ENCODE measurements around the gene ZNF576. TPM values are rescaled to one million over a fixed set of nuclear protein-coding genes. Genes with fewer than 3 reads are reported as not detected.

Gene ZNF576
- total and polyA plus RNA-seq, 9 of the 15 experiments (the other 6 are each of a cell fraction or from before 2014, with no cell fraction given) = 6.8 to 18.2 (median 12.2) TPM

DNA sequence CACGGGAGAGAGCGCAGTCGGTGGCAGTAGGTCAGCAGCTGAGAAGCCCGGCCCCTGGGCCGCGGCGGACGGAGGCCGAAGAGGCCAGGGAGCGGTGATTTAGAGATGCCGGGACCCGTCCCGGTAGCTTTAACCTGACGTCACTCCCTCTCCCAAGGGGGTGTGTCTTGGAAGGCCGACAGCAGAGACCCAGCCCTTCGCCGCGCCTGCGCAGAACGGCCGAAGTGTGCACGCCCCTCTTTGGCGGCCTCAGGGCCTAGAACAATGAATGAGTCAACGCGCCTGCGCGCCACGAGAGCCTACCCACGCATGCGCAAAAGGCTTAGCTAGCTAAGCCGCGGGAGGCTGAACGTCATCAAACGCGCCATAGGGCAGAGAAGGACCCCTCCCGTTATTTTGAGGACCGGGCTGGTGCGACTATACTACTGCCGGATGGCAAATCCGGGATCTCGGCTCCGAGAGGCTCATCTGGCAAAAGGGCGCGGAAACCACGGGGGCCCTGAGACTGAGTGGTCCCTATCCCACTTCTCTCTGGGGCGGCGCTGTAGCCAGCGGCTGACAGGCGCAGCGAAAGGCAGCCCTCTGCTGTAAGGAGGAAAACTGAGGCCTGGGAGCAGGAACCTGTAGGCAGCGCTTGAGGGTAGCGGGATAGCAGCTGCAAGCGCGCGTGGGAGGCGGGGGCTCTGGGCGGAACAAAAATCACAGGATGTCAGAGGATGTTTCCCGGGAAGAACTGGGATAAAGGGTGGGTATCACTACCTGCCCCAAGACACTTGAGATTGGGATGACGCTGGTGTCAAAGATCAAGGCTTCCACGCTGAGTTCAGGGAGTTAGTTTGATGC, at the start of gene ZNF576, which contains the start of gene IRGQ (continued):
- TF ChIP-seq, protein P1, sequence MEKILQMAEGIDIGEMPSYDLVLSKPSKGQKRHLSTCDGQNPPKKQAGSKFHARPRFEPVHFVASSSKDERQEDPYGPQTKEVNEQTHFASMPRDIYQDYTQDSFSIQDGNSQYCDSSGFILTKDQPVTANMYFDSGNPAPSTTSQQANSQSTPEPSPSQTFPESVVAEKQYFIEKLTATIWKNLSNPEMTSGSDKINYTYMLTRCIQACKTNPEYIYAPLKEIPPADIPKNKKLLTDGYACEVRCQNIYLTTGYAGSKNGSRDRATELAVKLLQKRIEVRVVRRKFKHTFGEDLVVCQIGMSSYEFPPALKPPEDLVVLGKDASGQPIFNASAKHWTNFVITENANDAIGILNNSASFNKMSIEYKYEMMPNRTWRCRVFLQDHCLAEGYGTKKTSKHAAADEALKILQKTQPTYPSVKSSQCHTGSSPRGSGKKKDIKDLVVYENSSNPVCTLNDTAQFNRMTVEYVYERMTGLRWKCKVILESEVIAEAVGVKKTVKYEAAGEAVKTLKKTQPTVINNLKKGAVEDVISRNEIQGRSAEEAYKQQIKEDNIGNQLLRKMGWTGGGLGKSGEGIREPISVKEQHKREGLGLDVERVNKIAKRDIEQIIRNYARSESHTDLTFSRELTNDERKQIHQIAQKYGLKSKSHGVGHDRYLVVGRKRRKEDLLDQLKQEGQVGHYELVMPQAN (IDR thresholded peaks at IDR 0.05; ENCODE audit: borderline replicate concordance) = peak; percentile 85
- TF ChIP-seq TOE1 (IDR thresholded peaks at IDR 0.05; ENCODE audit: borderline replicate concordance) (peak; percentile 82), TOE1 (CRISPR knock-in tag; IDR thresholded peaks at IDR 0.05; ENCODE audit: borderline replicate concordance, low read depth) (no peak), NFIX (CRISPR knock-in tag; IDR thresholded peaks at IDR 0.05; ENCODE audit: low read depth) (no peak), BDP1 (IDR thresholded peaks at IDR 0.05; ENCODE audit: insufficient read depth, insufficient read length) (no peak), TRIM24 (IDR thresholded peaks at IDR 0.05) (no peak), LCOR (CRISPR knock-in tag; IDR thresholded peaks at IDR 0.05) (0 out of 2 replicates have a peak, but pooled peaks have one; percentile 41), ZNF23 (CRISPR knock-in tag; IDR thresholded peaks at IDR 0.05) (no peak), NCOR1 (IDR thresholded peaks at IDR 0.05) (no peak), ZFPM2 (CRISPR knock-in tag; IDR thresholded peaks at IDR 0.05) (0 out of 2 replicates have a peak, but pooled peaks have one; percentile 49), NBN (IDR thresholded peaks at IDR 0.05; ENCODE audit: low read depth) (no peak), NEUROD1 (IDR thresholded peaks at IDR 0.05; ENCODE audit: borderline replicate concordance, low read depth, low read length, partially characterized antibody) (peak; percentile 81), RNF2 (IDR thresholded peaks at IDR 0.05) (no peak), JUN (IDR thresholded peaks at IDR 0.05; ENCODE audit: borderline replicate concordance, low read depth, low read length) (0 out of 2 replicates have a peak, but pooled peaks have one; percentile 32), JUN (CRISPR knock-in tag; IDR thresholded peaks at IDR 0.05; ENCODE audit: borderline replicate concordance) (no peak; the same call in 1 of the 2 replicates), ZNF717 (CRISPR knock-in tag; IDR thresholded peaks at IDR 0.05) (no peak), RFX5 (IDR thresholded peaks at IDR 0.05; ENCODE audit: low read depth, low read length) (no peak), ZC3H8 (IDR thresholded peaks at IDR 0.05) (no peak)
- TF ChIP-seq, protein P2, sequence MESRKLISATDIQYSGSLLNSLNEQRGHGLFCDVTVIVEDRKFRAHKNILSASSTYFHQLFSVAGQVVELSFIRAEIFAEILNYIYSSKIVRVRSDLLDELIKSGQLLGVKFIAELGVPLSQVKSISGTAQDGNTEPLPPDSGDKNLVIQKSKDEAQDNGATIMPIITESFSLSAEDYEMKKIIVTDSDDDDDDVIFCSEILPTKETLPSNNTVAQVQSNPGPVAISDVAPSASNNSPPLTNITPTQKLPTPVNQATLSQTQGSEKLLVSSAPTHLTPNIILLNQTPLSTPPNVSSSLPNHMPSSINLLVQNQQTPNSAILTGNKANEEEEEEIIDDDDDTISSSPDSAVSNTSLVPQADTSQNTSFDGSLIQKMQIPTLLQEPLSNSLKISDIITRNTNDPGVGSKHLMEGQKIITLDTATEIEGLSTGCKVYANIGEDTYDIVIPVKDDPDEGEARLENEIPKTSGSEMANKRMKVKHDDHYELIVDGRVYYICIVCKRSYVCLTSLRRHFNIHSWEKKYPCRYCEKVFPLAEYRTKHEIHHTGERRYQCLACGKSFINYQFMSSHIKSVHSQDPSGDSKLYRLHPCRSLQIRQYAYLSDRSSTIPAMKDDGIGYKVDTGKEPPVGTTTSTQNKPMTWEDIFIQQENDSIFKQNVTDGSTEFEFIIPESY (CRISPR knock-in tag; IDR thresholded peaks at IDR 0.05) = peak; percentile 71; the same call in 1 of the 2 replicates
- TF ChIP-seq, protein P3, sequence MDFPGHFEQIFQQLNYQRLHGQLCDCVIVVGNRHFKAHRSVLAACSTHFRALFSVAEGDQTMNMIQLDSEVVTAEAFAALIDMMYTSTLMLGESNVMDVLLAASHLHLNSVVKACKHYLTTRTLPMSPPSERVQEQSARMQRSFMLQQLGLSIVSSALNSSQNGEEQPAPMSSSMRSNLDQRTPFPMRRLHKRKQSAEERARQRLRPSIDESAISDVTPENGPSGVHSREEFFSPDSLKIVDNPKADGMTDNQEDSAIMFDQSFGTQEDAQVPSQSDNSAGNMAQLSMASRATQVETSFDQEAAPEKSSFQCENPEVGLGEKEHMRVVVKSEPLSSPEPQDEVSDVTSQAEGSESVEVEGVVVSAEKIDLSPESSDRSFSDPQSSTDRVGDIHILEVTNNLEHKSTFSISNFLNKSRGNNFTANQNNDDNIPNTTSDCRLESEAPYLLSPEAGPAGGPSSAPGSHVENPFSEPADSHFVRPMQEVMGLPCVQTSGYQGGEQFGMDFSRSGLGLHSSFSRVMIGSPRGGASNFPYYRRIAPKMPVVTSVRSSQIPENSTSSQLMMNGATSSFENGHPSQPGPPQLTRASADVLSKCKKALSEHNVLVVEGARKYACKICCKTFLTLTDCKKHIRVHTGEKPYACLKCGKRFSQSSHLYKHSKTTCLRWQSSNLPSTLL (IDR thresholded peaks at IDR 0.05) = no peak
- TF ChIP-seq, protein P4, sequence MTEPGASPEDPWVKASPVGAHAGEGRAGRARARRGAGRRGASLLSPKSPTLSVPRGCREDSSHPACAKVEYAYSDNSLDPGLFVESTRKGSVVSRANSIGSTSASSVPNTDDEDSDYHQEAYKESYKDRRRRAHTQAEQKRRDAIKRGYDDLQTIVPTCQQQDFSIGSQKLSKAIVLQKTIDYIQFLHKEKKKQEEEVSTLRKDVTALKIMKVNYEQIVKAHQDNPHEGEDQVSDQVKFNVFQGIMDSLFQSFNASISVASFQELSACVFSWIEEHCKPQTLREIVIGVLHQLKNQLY (CRISPR knock-in tag; conservative IDR thresholded peaks at IDR 0.05) = 0 out of 4 replicates have a peak, but pooled peaks of 1 of the 2 experiments have one; percentile 68
